Pons (tissue), 1 donor: Measurements from ENCODE around the gene PIM2.

ENCODE experiments used
- DNase-seq: peaks from one replicate; pipeline ENCODE4 v3.0.0-alpha.2; 2016; ENCODE audit warnings: low spot score

Gene PIM2

GRCh38 chrX:48918643-48919340, at the start of gene PIM2:
Gene PIM2, minus strand, starts transcription at chrX:48919024. Its CDS starts 190 bp downstream, at chrX:48918834.
- DNase-seq: peak; percentile 78

- no peak for DNase-seq
Measured at GRCh38 chrX:48968377-48968776, 49.6 kb upstream of the PIM2 start.

DNA sequence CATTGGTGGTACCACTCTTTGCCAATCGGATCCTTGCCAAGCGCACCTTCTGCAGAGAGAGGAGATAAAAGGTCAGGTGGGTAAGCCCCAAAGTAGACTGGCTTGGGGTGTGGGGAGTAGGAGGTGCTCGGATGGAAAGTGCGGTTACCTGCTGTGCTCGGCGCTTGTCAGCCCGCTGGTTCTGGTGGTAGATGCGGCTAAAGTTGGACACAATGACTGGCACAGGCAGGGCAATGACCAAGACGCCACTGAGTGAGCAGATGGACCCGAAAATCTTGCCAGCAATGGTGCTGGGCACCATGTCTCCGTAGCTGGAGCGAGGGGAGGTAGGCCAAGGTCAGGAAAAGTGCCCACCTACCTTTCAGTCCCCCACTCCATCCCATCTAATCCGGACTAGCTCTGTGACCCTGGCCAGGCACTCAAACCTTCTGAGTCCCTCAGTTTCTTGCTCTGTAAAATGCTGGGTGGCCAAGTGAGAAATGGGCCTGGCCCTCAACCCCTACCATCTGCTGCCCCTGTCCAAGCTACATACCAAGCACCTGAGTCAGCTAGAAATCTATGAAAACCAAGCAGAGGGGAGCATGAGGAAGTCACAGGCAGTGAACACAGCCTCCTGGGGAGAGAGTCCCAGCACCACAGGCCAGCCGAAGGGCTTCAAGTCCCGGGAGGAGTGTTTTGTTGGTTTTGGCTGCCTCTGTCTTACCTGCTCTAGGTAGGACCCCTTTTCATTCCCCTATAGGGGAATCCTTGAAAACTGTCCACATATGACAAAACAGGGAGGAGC, 48.2 kb upstream of the PIM2 start:
- DNase-seq: no peak

- no peak for DNase-seq
Measured at GRCh38 chrX:48965959-48966358, 47.1 kb upstream of the PIM2 start.

- DNase-seq: no peak
Measured at GRCh38 chrX:48961585-48962091, 42.8 kb upstream of the PIM2 start.

DNA sequence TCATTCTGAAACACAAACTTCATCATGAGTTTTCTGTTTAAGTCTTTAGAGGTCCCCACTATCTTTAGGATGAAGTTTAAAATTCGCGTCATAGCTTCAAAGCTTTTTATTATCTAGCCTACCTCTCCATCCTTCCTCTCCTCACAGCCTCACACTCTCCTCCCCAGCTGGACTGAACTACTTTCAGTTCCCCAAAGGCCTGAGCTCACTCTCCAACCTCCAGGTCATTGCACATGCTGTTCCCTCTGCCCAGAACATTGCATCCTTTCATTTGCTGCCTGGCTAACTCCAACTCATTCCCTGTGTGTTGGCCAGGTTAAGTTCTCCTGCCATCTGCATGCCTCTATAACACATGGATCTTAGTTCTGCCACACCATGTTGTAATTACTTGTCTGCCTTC, 41.5 kb upstream of the PIM2 start:
- no peak for DNase-seq

DNA sequence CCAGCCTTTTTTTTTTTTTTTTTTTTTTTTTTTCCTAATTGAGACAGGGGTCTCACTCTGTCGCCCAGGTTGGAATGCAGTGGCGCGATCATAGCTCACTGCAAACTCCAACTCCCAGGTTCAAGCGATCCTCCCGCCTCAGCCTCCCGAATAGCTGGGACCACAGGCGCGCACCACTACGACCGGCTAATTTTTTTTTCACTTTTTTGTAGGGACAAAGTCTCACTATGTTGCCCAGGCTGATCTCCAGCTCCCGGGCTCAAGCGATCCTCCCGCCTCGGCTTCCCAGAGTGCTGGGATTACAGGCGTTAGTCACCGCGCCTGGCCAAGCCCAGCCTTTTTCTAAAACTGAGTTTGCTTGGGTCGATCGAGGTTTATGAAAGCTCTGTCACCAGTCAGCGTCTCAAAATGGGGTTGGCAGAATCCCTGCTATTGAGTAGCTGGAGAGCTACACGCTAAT, 39.8 kb upstream of the PIM2 start:
- DNase-seq: peak; percentile 18

DNA sequence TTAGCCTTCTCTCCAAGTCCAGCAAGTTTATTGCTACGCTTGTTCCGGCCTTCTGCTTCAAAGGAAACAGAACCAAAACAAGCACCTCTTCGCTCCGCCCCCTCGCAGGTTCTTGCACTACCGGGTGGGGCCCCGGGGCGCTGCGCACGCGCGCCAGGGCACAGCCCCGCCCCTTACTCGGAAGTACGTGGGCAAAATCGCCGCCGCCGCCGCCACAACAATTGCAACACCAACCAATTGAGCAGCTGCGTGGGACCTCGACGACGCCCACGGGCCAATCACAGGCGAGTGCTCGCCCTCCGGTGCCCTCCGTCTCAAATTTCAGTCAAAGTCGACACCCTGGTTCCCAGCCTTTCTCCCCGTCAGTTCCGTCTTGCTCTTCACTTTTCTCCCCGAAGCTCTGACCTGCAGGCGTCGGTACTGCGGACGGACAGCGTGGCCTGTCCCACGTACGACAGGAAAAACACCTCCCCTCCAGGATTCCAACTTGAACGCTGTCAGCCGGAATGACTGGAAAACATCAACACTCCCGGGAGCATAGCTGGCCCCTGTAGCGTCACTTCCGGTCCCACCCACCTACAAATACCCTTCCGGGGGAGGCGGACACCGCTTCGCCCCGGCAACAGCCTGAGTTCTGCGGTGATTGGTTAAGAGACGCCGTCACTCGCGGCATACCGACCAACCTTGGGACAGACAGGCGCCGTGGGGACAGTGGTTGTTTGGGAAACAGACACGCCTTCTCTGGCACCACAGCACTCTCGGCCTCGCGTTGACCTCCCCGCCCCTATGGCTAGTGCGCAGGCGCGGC, 39.2 kb upstream of the PIM2 start:
- peak; percentile 97 for DNase-seq

GRCh38 chrX:48957477-48957826, 38.6 kb upstream of the PIM2 start, which contains the start of gene OTUD5:
Gene OTUD5, minus strand, starts transcription at chrX:48957607. Its CDS starts 37 bp downstream, at chrX:48957570.
- no peak for DNase-seq

- no peak for DNase-seq
Measured at GRCh38 chrX:48956728-48957414, 38.0 kb upstream of the PIM2 start.

DNA sequence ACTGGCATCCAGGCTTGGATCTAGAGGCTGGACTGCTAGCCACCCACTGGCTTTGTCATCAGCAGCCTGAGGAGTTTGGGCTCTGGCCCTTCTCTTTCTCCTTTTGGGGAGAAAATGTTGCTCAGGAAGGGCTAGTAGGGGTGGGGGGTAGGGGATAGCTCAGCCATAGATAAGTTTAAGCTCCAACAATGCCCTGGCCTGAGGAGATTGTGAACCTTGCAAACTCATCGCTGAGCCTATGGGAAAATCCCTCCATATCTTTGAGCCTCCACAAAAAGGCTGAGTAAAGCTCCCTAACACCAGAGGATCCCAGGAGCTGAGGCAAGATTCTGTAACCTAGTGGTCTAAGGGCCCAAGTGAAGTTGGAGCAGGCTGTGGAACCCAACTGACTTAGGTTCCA, 29.8 kb upstream of the PIM2 start:
- no peak for DNase-seq

- peak; percentile 22 for DNase-seq
Measured at GRCh38 chrX:48945517-48946348, 26.9 kb upstream of the PIM2 start.

GRCh38 chrX:48942895-48943294, 24.1 kb upstream of the PIM2 start:
- no peak for DNase-seq

DNA sequence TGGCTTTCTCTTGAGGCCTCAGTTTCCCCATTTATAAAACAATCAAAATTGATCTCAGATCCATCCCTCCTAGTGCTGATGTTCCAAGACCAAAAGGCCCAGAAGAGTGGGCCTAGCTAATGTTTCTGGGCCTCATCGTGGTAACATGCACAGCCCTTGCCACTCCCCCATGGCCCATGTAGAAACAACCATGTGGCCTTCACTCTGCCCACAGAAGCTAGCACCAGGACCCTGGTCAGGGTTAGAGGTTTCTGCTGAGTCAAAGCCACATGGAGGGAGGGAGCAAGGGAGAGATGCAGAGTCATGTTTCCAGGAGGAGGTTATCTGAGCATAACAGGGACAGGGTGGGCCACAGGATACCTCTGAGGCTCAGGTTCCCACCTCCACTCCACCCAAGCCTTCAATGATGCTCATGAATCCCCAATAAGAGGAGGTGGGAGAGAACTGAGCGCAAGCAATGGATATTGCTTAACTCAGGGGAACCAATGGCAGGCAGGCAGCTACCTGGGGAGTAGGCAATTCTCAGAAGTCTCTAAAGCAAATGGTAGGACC, 21.7 kb upstream of the PIM2 start:
- DNase-seq: no peak

DNA sequence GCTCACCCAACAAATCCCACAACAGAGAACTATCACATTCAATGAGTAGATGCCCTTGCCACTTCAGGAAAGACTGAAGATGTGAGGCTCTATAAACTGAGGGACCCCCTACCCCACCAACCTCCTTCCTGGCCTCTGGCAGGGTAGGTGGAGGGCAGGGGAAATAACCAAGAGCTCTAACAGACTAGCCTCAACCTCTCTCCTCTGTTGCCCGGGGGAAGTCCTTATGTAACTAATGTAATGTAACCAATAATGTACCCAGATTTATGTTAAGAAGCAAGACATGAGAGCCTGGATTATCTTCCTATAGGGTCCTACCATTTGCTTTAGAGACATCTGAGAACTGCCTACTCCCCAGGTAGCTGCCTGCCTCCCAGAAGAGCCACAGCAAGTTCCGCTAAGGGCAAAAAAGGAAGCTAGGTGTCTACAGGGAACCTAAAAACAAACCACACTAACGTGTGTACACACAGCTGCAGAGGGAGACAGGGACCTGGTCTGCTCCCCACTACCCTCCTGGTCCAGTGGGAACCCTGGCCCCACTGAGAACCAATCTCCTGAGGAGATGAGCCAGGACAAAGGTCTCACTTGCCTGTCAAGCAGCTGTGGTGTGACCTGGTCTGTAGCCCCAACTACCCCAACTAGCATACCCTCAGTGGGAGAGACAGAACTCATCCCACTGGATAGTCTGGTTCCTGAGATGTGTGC, 20.9 kb upstream of the PIM2 start:
- no peak for DNase-seq

GRCh38 chrX:48938721-48939425, 20.0 kb upstream of the PIM2 start:
- DNase-seq: no peak

- DNase-seq: peak; percentile 16
Measured at GRCh38 chrX:48937054-48937907, 18.5 kb upstream of the PIM2 start.

GRCh38 chrX:48936429-48937053, 17.7 kb upstream of the PIM2 start:
- DNase-seq: no peak
